HG03280 (cell line): Measurements from ENCODE around the gene MARK2.

Experiments used
- ATAC-seq: cut with Tn5 transposase; IDR thresholded peaks from one replicate; pipeline ENCODE4 v1.9.1; 2021; ENCODE audit warnings: mild to moderate bottlenecking, moderate library complexity; ENCODE audit not compliant: unreplicated experiment

MARK2 gene

GRCh38 chr11:63879598-63880402 is 40.9 kb downstream of the MARK2 start:
- ATAC-seq: no peak

- no peak for ATAC-seq
These were observed 41.5 kb downstream of the MARK2 start for GRCh38 chr11:63880403-63880790.

DNA sequence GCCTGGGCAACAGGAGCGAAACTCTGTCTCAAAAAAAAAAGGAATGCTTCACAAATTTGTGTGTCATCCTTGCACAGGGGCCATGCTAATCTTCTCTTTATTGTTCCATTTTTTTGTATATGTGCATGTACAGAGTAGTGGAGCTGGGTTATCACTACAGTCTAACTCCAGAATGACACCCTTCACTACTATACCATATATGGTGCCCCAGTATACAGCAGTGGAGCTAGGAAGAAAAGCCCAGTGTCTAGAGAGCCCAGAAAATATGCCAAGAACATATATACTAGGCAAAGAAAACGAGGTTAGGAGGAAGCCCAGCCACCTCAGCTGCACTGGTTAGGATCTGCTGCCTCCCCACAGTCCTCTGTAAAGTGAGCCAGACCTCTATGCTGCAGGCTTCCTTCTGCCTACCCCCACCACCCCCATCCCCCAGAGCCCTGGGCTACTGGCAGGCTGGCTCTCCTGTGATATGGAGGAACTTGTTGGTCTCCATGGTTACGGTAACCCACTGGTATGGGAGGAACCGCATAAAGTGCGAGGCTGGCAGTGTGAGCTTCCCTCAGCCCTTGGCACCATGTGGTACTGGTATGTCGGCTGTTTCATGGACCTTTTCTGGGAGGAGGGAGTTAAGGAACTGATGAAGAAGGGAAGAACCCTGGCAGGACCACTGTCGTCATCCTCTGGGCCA is 43.8 kb downstream of the MARK2 start:
- ATAC-seq: no peak

- no peak for ATAC-seq
These were observed 44.9 kb downstream of the MARK2 start for GRCh38 chr11:63883791-63884190.

DNA sequence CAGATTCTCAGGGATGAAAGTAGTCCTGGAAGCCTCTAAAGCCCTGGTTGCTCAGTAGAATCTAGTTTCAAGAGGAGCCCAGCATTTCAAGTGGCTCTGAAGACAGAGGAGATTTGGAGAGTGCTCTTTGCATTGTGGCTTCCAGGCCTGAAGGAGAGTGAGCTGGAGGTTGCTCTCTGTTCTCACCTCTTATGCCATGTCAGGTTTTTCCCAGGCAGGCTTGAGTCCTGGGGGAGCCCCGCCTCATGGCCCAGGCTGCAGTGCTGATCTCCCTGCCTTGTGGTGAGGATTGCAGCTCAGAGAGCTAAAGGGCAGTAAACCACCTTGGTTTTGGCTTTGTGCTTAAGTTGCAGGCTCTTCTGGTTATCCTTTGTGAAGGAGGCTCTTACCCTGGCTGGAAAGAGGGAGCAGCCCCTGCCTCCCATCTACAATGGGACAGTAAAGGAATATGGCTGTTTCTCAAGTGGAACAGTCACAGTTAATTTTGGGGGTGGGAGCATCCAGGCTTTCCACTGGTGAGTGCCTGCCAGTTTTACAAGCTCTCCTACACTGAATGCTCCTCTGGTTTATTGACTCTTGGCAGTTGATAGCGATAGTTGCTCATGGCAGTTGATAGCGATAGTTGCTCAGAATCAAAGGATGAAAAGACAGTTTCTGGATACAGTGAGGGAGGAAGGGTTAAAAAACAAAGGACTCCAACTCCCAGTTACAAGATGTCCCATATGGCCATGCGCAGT is 45.5 kb downstream of the MARK2 start:
- ATAC-seq: no peak

DNA sequence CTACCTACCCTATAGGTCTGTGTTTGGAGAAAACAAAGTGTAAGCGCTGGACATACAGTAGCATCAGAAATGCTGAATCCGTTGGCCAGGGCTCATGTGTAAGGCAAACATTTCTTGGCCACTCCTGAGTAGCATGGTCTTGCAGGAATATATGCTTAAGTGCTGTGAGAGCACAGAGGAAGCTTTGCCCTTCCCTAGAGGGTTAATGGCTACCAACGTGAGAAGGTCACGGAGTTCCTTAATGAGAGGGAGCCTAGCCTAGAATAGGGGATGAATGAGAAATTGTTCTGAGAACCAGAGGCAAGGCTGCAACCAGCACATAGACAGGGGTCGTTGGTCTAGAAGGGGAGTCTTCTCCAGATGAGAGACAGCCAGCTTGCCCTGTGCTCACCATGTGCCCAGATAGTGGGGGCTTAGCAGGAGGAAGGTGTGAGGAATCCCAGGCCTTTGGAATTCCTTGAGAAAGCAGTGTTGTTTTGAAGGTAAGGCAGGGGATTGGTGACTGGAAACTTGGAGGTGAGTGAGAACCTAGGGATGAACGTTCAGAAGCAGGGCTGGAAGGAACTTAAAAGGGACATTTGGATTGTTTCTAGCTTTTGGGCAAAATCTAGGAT is 48.6 kb downstream of the MARK2 start:
- ATAC-seq: no peak

DNA sequence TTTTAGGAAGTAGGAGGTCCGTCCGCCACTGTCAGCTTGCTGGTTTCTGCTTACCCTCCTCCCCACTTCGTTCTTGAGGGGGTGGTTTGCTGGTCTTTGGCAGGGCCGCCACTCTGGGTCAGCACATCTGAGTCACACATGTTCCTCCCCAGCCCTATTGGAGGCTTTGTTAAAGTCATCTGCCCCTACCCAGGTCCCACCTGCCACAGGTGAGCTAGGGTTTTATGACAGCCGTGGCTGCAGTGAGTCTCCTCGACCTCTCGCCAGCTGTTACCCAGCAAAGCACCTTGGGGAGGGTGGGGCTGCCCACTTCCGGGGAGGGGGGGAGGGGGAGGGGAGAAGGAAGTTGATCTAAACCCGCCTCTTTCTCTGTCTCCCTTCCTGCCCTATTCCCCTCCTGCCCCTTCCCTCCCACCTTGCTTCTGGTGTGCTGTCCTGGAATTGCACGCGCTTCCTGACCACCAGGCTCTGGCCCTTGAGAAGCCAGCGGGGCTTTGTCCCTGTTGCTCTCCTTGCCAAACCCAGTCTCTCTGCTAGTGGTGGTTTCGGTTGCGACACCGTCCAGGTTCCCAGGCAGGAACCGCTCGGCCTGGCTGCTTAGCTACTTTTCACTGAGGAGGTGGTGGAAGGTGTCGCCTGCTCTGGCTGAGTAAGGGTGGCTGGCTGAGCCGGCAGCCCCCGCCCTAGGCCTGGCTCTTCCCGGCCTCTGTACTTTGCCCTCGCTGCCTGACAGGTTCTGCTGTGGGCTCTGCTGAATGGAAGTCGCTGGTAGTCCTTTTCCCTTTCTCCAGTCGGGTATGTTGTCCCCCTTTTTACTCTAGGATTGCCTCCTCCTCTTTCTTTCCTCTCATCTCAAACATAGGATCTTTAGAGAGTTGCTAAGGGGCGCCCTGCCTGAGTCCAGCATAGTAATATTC is 49.5 kb downstream of the MARK2 start:
- ATAC-seq: peak; percentile 58

- no peak for ATAC-seq
These were observed 50.4 kb downstream of the MARK2 start for GRCh38 chr11:63889344-63889743.

- no peak for ATAC-seq
These were observed 51.5 kb downstream of the MARK2 start for GRCh38 chr11:63890368-63890767.

GRCh38 chr11:63892228-63892627 is 53.3 kb downstream of the MARK2 start:
- ATAC-seq: no peak

GRCh38 chr11:63893355-63893754 is 54.4 kb downstream of the MARK2 start:
- ATAC-seq: no peak

DNA sequence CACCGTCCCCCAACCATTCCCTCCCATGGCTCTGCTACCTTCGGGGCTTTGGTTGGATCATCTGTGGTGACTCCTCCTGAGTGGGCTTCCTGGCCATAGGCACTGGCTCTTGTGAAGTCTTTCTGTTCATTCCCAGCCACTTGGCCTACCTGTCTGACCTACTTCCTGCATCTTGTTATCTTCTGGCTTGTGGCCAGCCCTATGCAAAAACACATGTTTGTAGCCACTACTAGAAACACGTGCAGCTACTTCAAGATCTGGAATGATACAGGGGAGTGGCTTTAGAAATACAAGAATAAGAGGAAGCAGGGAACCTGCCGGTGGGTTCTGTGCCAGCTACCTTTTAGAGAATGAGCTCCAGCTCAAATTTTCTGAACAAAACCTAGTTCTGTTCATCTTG is 57.2 kb downstream of the MARK2 start:
- ATAC-seq: no peak

DNA sequence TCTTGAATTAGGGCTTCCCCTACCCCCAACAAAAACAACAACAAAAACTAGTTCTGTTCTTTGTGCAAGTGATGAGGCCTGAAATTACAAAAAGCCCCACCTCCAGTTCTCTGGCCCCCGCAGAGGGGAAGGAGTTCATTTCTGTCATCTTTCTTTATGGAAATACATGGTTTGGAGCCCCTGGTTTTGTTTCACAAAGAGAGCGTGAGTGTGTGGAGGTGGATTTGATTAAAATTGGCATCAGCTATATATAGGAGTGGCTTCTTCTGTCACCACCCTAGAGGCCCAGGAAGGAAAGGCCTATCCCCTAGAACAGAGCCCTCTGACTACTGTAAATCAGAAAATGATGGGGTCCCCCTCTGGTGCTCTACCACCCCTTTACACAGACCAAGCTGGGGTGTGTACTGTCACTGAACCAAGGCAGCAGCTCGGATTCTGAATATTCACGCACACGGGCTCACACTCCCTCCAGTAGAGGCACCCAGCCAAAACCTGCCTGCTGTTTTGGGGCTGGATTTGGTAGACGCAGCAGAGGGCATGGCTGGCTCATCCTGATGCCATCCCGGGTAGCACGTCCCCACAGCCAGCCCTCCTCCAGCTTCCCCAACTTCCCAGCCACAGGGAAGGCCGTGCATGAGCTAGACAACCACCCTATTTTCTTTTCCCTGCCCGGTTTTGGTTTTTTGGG is 58.7 kb downstream of the MARK2 start:
- ATAC-seq: no peak

GRCh38 chr11:63901660-63902059 is 62.8 kb downstream of the MARK2 start:
- no peak for ATAC-seq

DNA sequence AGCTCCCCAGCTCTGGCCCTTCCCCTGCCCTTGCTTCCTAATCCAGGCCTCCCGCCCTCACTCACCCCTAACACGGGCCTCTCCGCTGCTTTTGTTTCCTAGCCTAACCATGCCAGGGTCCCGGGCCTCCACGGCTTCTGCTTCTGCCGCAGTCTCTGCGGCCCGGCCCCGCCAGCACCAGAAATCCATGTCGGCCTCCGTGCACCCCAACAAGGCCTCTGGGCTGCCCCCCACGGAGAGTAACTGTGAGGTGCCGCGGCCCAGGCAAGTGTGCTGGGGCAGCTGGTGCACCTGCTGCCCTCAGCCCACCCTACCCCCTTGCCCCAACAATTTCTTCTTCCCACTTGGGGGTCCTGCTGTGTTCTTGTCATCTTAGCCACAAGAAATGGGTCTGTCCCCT is 65.0 kb downstream of the MARK2 start:
- no peak for ATAC-seq

GRCh38 chr11:63904743-63905142 is 65.8 kb downstream of the MARK2 start:
- ATAC-seq: no peak

- no peak for ATAC-seq
These were observed 66.3 kb downstream of the MARK2 start for GRCh38 chr11:63905179-63905578.

- ATAC-seq: no peak
These were observed 67.2 kb downstream of the MARK2 start for GRCh38 chr11:63906087-63906486.

GRCh38 chr11:63906585-63906984 is 67.7 kb downstream of the MARK2 start:
- ATAC-seq: no peak

DNA sequence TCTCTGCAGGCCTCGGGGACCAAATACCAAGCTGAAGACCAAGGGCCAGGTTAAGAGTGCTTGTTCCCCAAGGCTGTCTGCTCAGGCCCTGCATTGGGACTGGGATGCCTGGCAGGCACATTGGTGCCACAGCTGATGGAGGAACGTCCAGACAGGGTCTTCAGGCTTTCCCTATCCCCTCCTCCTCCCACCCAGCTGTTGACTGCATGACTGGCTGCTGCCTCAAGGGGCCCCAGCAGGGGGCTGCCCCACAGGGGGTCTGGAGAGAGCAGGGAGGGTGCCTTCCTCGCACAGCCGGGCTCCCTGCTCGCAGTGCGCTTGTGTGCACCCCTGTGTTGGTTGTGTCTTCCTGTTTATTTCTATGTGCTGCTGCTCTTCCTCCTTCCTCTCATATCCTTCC is 68.2 kb downstream of the MARK2 start:
- no peak for ATAC-seq
